Epithelial cell of esophagus (primary cell): Measurements from ENCODE around the gene YTHDF2.
A peak's percentile ranks its signal among the peaks of the same experiment; 100 is the strongest.
"Not testable (repeated sequence)": the region's sequence is repeated elsewhere in the genome, so short reads cannot be mapped to it uniquely, and the experiment has no call there.

Experiments used
- DNase-seq: peaks from one replicate; pipeline ENCODE4 v3.0.0; 2010; ENCODE audit warnings: low read depth
- H3K4me3 ChIP-seq: 2 replicates; pipeline ENCODE4 v1.5.1; 2011; ENCODE audit warnings: mild to moderate bottlenecking, low read length, control low read depth
- CTCF ChIP-seq: IDR thresholded peaks from 2 replicates; pipeline ENCODE4 v1.5.1; 2011; ENCODE audit warnings: low read depth, mild to moderate bottlenecking, low read length, control low read depth, inconsistent platforms; ENCODE audit not compliant: insufficient read depth; ENCODE audit errors: missing control alignments

YTHDF2 gene

DNA sequence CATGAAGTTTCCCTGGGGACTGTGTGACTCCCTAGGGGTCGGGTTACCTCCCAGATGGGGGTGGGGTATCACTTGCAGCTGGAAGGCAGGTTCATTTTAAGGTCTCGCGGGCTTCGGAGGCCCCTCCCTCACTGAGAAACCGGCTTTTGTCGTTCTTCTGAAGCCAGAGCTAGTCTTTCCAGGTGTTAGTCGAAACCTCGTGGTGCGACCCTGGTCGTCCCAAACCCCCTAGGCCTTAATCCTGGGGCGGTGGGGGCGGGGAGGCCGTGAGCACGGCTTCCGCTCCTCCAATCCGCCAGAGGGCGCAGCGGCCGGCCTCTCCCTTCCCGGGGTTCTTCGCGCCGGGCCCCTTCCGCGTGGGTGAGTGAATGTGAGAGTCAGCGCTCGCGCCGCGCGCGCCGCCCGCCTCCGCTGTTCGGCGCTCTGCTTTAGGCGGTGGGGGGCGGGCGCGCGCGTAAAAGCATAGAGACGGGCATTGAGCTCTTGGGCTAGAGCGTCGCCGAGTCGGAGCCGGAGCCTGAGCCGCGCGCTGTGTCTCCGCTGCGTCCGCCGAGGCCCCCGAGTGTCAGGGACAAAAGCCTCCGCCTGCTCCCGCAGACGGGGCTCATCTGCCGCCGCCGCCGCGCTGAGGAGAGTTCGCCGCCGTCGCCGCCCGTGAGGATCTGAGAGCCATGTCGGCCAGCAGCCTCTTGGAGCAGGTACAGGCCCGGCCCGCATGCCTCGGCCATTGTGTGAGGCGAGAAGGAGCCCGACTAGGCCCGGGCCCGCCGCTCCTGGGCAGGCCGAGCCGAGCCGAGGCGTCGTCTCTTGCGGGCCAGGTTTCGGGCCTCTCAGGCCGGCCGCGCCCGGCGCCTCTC, at the start of gene YTHDF2:
YTHDF2 (plus strand) TSS at position 491 of the 857 bp plus-strand sequence; CDS start at position 672, 181 bp downstream.
- peak; percentile 97 for DNase-seq
- peak; percentile 72 for TF ChIP-seq CTCF
- H3K4me3 ChIP-seq, result peak within 1 kb of the TSS; percentile 78

DNA sequence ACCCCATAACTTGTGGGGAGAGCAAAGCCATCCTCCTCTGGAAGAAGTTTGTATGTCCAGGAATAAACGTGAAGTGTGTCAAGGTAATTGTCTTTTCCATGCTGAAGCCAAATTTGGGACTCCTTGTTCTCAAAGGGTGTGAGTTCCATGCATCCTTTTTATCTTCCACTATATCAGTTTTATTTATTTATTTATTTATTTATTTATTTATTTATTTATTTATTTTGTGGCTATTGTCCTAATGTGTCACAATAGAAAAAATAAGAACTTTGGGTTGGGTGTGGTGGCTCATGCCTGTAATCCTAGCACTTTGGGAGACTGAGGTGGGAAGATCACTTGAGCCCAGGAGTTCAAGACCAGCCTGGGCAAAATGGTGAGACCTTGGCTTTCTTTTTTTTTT, 45.1 kb upstream of the YTHDF2 start:
- H3K4me3 ChIP-seq, DNase-seq: not testable (repeated sequence)

GRCh38 chr1:28703629-28704028, 33.1 kb upstream of the YTHDF2 start:
- no peak for DNase-seq
- no peak overlapping the region for H3K4me3 ChIP-seq
- TF ChIP-seq CTCF, result no peak

- no peak for TF ChIP-seq CTCF
- H3K4me3 ChIP-seq, result no peak overlapping the region
- no peak for DNase-seq
Observed at GRCh38 chr1:28716336-28716735, 20.4 kb upstream of the YTHDF2 start.

GRCh38 chr1:28718166-28718565, 18.6 kb upstream of the YTHDF2 start:
- TF ChIP-seq CTCF, result no peak
- H3K4me3 ChIP-seq, result no peak overlapping the region
- no peak for DNase-seq

- TF ChIP-seq CTCF, result no peak
- peak; percentile 26 for DNase-seq
- H3K4me3 ChIP-seq, result no peak overlapping the region
Observed at GRCh38 chr1:28718586-28719331, 18.0 kb upstream of the YTHDF2 start.

DNA sequence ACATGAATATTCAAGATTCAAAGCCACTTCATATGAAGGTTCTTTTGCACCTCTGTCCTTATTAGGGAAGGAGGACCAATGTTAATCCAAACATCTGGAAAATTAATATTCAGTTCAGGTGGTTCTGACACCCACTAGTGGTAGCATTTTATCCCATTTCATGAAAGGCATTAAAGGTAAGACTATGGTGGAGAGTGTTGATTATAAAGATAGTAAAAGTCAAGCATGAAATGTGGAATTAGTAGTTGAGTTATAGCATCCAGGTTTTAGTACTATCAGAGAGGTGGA, 17.5 kb upstream of the YTHDF2 start:
- H3K4me3 ChIP-seq, result no peak overlapping the region
- TF ChIP-seq CTCF, result no peak
- no peak for DNase-seq
